OCI-LY1 (cell line): ENCODE results near the gene TFDP2.

ENCODE experiments used
- CTCF ChIP-seq: fragments of 200-600 bp; sonication (generic), shearing (Covaris generic); IDR thresholded peaks from 2 replicates; pipeline ENCODE4 v1.5.1; 2017; ENCODE audit warnings: mild to moderate bottlenecking, antibody characterized with exemption, low read length, moderate library complexity, mixed read lengths
- EZH2 ChIP-seq: fragments of 200-600 bp; sonication (generic), shearing (Covaris generic); IDR thresholded peaks from 2 replicates; pipeline ENCODE4 v1.8.0; 2017; ENCODE audit warnings: borderline replicate concordance, mixed run types, mild to moderate bottlenecking, antibody characterized with exemption, low read length, moderate library complexity, mixed read lengths

GRCh38 chr3:141994856-141995255, 154.5 kb downstream of the TFDP2 start:
- TF ChIP-seq CTCF (no peak), EZH2 (no peak)
